Panc1 (cell line): ENCODE measurements around the gene TENM3. TPM values are rescaled to one million over a fixed set of nuclear protein-coding genes. Genes with fewer than 3 reads are reported as not detected.

Experiments used
- ATAC-seq: fragments of 200-7000 bp; cut with Tn5 transposase; 2 replicates; pipeline ENCODE4 v1.9.1; 2020; ENCODE audit warnings: mild to moderate bottlenecking, moderate library complexity
- BruUV-seq: library from RNA; stranded (reverse); fragments of 400-500 nt; replicated peaks from 2 replicates; lab custom pipeline; 2021; lab: Mats Ljungman, UMichigan
- CTCF ChIA-PET: fragments of 300-600 bp; sonication (Branson Sonifier 250); formaldehyde crosslinking; loops from one replicate; lab custom pipeline; 2022; ENCODE audit warnings: antibody characterized with exemption; lab: Charles Lee
- POLR2A ChIA-PET: fragments of 300-600 bp; sonication (Branson Sonifier 250); formaldehyde crosslinking; loops from one replicate; lab custom pipeline; 2022; ENCODE audit warnings: antibody characterized with exemption; lab: Charles Lee
- DNase-seq: peaks from one replicate; pipeline ENCODE4 v3.0.0-alpha.2; 2010; ENCODE audit warnings: low read depth, low spot score
- H3K27ac ChIP-seq: 2 replicates; pipeline ENCODE4 v1.5.1; 2011; ENCODE audit warnings: mild to moderate bottlenecking, low read length, inconsistent platforms
- H3K27me3 ChIP-seq: fragments of 200-500 bp; sonication (Bioruptor generic); 2 replicates; pipeline ENCODE4 v1.6.0; 2014; ENCODE audit warnings: low read length, inconsistent platforms; ENCODE audit not compliant: control insufficient read depth, insufficient read depth
- H3K36me3 ChIP-seq: fragments of 200-500 bp; sonication (Bioruptor generic); 2 replicates; pipeline ENCODE4 v1.5.1; 2014; ENCODE audit warnings: inconsistent platforms, mild to moderate bottlenecking, low read length, moderate library complexity; ENCODE audit not compliant: control insufficient read depth, insufficient read depth
- H3K4me1 ChIP-seq: 2 replicates; pipeline ENCODE4 v1.5.1; 2011; ENCODE audit warnings: inconsistent platforms, mild to moderate bottlenecking, low read length, moderate library complexity; ENCODE audit not compliant: control insufficient read depth, insufficient read depth
- H3K4me3 ChIP-seq, 2 experiments: 2 replicates each; pipeline ENCODE4 v1.5.1; 2011 to 2012; ENCODE audit warnings: low read depth in 2 of 2, low read length in 2 of 2, mild to moderate bottlenecking in 2 of 2, inconsistent platforms in 1 of 2, moderate library complexity in 1 of 2
- H3K9me3 ChIP-seq: fragments of 200-500 bp; sonication (Bioruptor generic); 2 replicates; pipeline ENCODE4 v1.5.1; 2014; ENCODE audit warnings: low read depth, mild to moderate bottlenecking, inconsistent platforms, low read length, moderate library complexity; ENCODE audit not compliant: control insufficient read depth, insufficient read depth
- CTCF ChIP-seq: fragments of 450-650 bp; IDR thresholded peaks from 2 replicates; pipeline ENCODE4 v1.5.1; 2017; ENCODE audit warnings: mild to moderate bottlenecking
- POLR2AphosphoS5 ChIP-seq: IDR thresholded peaks from 2 replicates; pipeline ENCODE4 v1.6.1; 2012; ENCODE audit warnings: mild to moderate bottlenecking, low read depth, low read length, moderate library complexity
- REST ChIP-seq, 2 experiments: IDR thresholded peaks; 2 replicates each; pipeline ENCODE4 v1.6.1; 2011 to 2012; ENCODE audit warnings: low read depth in 2 of 2, control low read depth in 1 of 2, low read length in 1 of 2, mild to moderate bottlenecking in 1 of 2, moderate library complexity in 1 of 2; ENCODE audit not compliant: insufficient read depth in 1 of 2
- SIN3A ChIP-seq: IDR thresholded peaks from 2 replicates; pipeline ENCODE4 v1.6.1; 2012; ENCODE audit warnings: low read depth, mild to moderate bottlenecking, low read length, moderate library complexity, borderline replicate concordance; ENCODE audit not compliant: insufficient read depth
- TCF7L2 ChIP-seq: IDR thresholded peaks from 2 replicates; pipeline ENCODE4 v1.6.1; 2011; ENCODE audit warnings: mild to moderate bottlenecking, low read depth, low read length, inconsistent platforms
- in situ Hi-C: cut with HindIII; loops from 2 replicates; pipeline ENCODE4 v1.10.0; 2016; ENCODE audit warnings: low sequenced_read_pairs, low pct_unique_long_range_greater_than_20kb
- intact Hi-C: fragments of 100-400 bp; cut with micrococcal nuclease; formaldehyde crosslinking; loops from one replicate; pipeline ENCODE4 v1.10.0; 2022; ENCODE audit not compliant: unreplicated experiment
- total RNA-seq: library from RNA; stranded (reverse); gene quantifications from one replicate; pipeline ENCODE4 v1.2.1, GENCODE V29; 2021; ENCODE audit not compliant: unreplicated experiment

The TENM3 gene
- total RNA-seq, 1 experiment from 2014 or later: 0.95 TPM

GRCh38 chr4:182478475-182478874 is 235.3 kb downstream of the TENM3 start:
- no peak overlapping the region for H3K27ac ChIP-seq
- intact Hi-C loops: loop anchor here (5.0 to 10.0 kb wide), 2 partner anchors 324 to 446 kb away; no protein-coding TSS in a partner anchor
- in situ Hi-C loops: no loop called here
- peak; percentile 56; the same call in 1 of the 2 replicates for ATAC-seq
- no peak overlapping the region for H3K4me3 ChIP-seq
- DNase-seq: no peak
- no peaks in the 10 kb centered on the region for H3K4me1 ChIP-seq
- no peaks in the 10 kb centered on the region for H3K9me3 ChIP-seq
- CTCF ChIA-PET: no interaction called here
- H3K27me3 ChIP-seq: no peaks in the 10 kb centered on the region
- POLR2A ChIA-PET: no interaction called here
- TF ChIP-seq SIN3A (no peak), CTCF (peak; percentile 65; the same call in 1 of the 2 replicates)
- no TSS peak for BruUV-seq
- no peaks in the 10 kb centered on the region for H3K36me3 ChIP-seq

GRCh38 chr4:182483685-182484084 is 240.5 kb downstream of the TENM3 start:
- Histone ChIP-seq H3K4me1 (no peaks in the 10 kb centered on the region), H3K4me3 (no peak overlapping the region), H3K27me3 (no peaks in the 10 kb centered on the region), H3K9me3 (no peaks in the 10 kb centered on the region), H3K36me3 (no peaks in the 10 kb centered on the region), H3K27ac (no peak overlapping the region)
- POLR2A ChIA-PET: no interaction called here
- TF ChIP-seq REST (IDR thresholded peaks at IDR 0.05; ENCODE audit: insufficient read depth in 1 of 2, low read depth in 2 of 2, low read length in 1 of 2): no peak
- no peak for TF ChIP-seq SIN3A
- TF ChIP-seq POLR2AphosphoS5: no peak
- no peak for TF ChIP-seq TCF7L2
- no peak for TF ChIP-seq CTCF
- BruUV-seq: no TSS peak
- CTCF ChIA-PET: no interaction called here
- no peak for DNase-seq
- no peak for ATAC-seq
- in situ Hi-C loops: no loop called here
- intact Hi-C loops: no loop called here

GRCh38 chr4:182486881-182487280 is 243.7 kb downstream of the TENM3 start:
- TF ChIP-seq SIN3A (no peak), POLR2AphosphoS5 (no peak), TCF7L2 (no peak), CTCF (no peak), REST (IDR thresholded peaks at IDR 0.05; ENCODE audit: insufficient read depth in 1 of 2, low read depth in 2 of 2, low read length in 1 of 2) (no peak)
- Histone ChIP-seq H3K27ac (no peak overlapping the region), H3K4me3 (no peak overlapping the region), H3K27me3 (no peaks in the 10 kb centered on the region), H3K4me1 (no peaks in the 10 kb centered on the region), H3K36me3 (no peaks in the 10 kb centered on the region), H3K9me3 (no peaks in the 10 kb centered on the region)
- intact Hi-C loops (no loop called here), in situ Hi-C loops (no loop called here)
- ATAC-seq: no peak
- CTCF ChIA-PET: interaction anchor here (0.6 kb wide), 1 partner anchor 316 kb away, joined by 3 read pairs; no protein-coding TSS in a partner anchor
- no TSS peak for BruUV-seq
- POLR2A ChIA-PET: no interaction called here
- DNase-seq: no peak
